ENCODE results near the gene NTRK3.

- TF ChIP-seq POLR2AphosphoS5 (IDR thresholded peaks at IDR 0.05), result no peak
- TF ChIP-seq, protein P1, sequence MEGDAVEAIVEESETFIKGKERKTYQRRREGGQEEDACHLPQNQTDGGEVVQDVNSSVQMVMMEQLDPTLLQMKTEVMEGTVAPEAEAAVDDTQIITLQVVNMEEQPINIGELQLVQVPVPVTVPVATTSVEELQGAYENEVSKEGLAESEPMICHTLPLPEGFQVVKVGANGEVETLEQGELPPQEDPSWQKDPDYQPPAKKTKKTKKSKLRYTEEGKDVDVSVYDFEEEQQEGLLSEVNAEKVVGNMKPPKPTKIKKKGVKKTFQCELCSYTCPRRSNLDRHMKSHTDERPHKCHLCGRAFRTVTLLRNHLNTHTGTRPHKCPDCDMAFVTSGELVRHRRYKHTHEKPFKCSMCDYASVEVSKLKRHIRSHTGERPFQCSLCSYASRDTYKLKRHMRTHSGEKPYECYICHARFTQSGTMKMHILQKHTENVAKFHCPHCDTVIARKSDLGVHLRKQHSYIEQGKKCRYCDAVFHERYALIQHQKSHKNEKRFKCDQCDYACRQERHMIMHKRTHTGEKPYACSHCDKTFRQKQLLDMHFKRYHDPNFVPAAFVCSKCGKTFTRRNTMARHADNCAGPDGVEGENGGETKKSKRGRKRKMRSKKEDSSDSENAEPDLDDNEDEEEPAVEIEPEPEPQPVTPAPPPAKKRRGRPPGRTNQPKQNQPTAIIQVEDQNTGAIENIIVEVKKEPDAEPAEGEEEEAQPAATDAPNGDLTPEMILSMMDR (IDR thresholded peaks at IDR 0.05), result no peak
Measured at GRCh38 chr15:88118741-88119140, 137.8 kb downstream of the NTRK3 start.

Measured in prostate gland (tissue), 2 donors.